ENCODE data around the gene ARNT2. TPM values are rescaled to one million over a fixed set of nuclear protein-coding genes. Genes with fewer than 3 reads are reported as not detected.

Gene ARNT2
- total RNA-seq, 1 donor from 2014 or later = 8.1 TPM

GRCh38 chr15:80491163-80491847, 87.1 kb downstream of the ARNT2 start:
- H3K4me1 ChIP-seq = peaks cover 19% of the 10 kb centered on the region
- H3K27ac ChIP-seq = no peak overlapping the region
- no peaks in the 10 kb centered on the region for H3K9me3 ChIP-seq
- H3K4me3 ChIP-seq = no peak overlapping the region
- no peak for TF ChIP-seq CTCF (IDR thresholded peaks at IDR 0.05)
- no peak for TF ChIP-seq POLR2A (IDR thresholded peaks at IDR 0.05)
- TF ChIP-seq POLR2AphosphoS5 (IDR thresholded peaks at IDR 0.05; ENCODE audit: insufficient read depth in 1 of 2, low read depth in 1 of 2) = no peak
- DNase-seq (ENCODE audit: extremely low spot score in 2 of 2) = no peak
- intact Hi-C loops (cut with DNase I) = no loop called here
- no peaks in the 10 kb centered on the region for H3K27me3 ChIP-seq
- H3K36me3 ChIP-seq = no peaks in the 10 kb centered on the region

- Histone ChIP-seq H3K27ac (no peak overlapping the region), H3K36me3 (no peaks in the 10 kb centered on the region)
Observed at GRCh38 chr15:80492409-80492808, 88.2 kb downstream of the ARNT2 start.

GRCh38 chr15:80492874-80493273, 88.7 kb downstream of the ARNT2 start:
- TF ChIP-seq POLR2AphosphoS5 (IDR thresholded peaks at IDR 0.05; ENCODE audit: insufficient read depth in 1 of 2, low read depth in 1 of 2) (no peak), CTCF (IDR thresholded peaks at IDR 0.05) (no peak)
- H3K4me1 ChIP-seq = peaks cover 19% of the 10 kb centered on the region
- H3K27ac ChIP-seq = no peak overlapping the region
- no peak overlapping the region for H3K4me3 ChIP-seq
- H3K36me3 ChIP-seq = no peaks in the 10 kb centered on the region
- intact Hi-C loops (cut with DNase I) = no loop called here
- no peaks in the 10 kb centered on the region for H3K9me3 ChIP-seq
- DNase-seq (ENCODE audit: extremely low spot score in 2 of 2) = peak in 1 of 2 donors; percentile 42
- no peaks in the 10 kb centered on the region for H3K27me3 ChIP-seq

More at GRCh38 chr15:80492409-80492808, 88.2 kb downstream of the ARNT2 start:
- no peak for TF ChIP-seq POLR2AphosphoS5 (IDR thresholded peaks at IDR 0.05; ENCODE audit: insufficient read depth in 1 of 2, low read depth in 1 of 2)
- TF ChIP-seq CTCF (IDR thresholded peaks at IDR 0.05) = no peak
- TF ChIP-seq POLR2A (IDR thresholded peaks at IDR 0.05) = no peak
- intact Hi-C loops (cut with DNase I) = no loop called here
- H3K4me1 ChIP-seq = peaks cover 19% of the 10 kb centered on the region
- no peak overlapping the region for H3K4me3 ChIP-seq
- no peaks in the 10 kb centered on the region for H3K27me3 ChIP-seq
- H3K9me3 ChIP-seq = no peaks in the 10 kb centered on the region
- DNase-seq (ENCODE audit: extremely low spot score in 2 of 2) = no peak

- Histone ChIP-seq H3K4me1 (peaks cover 12% of the 10 kb centered on the region), H3K36me3 (no peaks in the 10 kb centered on the region), H3K27ac (no peak overlapping the region), H3K27me3 (no peaks in the 10 kb centered on the region), H3K4me3 (no peak overlapping the region), H3K9me3 (no peaks in the 10 kb centered on the region)
- DNase-seq (ENCODE audit: extremely low spot score in 2 of 2) = peak; percentile 18 to 34
- no peak for TF ChIP-seq POLR2A (IDR thresholded peaks at IDR 0.05)
- no peak for TF ChIP-seq POLR2AphosphoS5 (IDR thresholded peaks at IDR 0.05; ENCODE audit: insufficient read depth in 1 of 2, low read depth in 1 of 2)
- no peak for TF ChIP-seq CTCF (IDR thresholded peaks at IDR 0.05)
- intact Hi-C loops (cut with DNase I) = no loop called here
Observed at GRCh38 chr15:80494351-80494751, 90.2 kb downstream of the ARNT2 start.

- Histone ChIP-seq H3K27ac (no peak overlapping the region), H3K4me1 (peaks cover 8% of the 10 kb centered on the region), H3K27me3 (no peaks in the 10 kb centered on the region), H3K9me3 (no peaks in the 10 kb centered on the region), H3K36me3 (no peaks in the 10 kb centered on the region), H3K4me3 (no peak overlapping the region)
- TF ChIP-seq POLR2AphosphoS5 (IDR thresholded peaks at IDR 0.05; ENCODE audit: insufficient read depth in 1 of 2, low read depth in 1 of 2) (no peak), POLR2A (IDR thresholded peaks at IDR 0.05) (no peak), CTCF (IDR thresholded peaks at IDR 0.05) (no peak)
- intact Hi-C loops (cut with DNase I) = no loop called here
- no peak for DNase-seq (ENCODE audit: extremely low spot score in 2 of 2)
Observed at GRCh38 chr15:80494756-80495155, 90.6 kb downstream of the ARNT2 start.

Measured in vagina (tissue), 2 donors.